Bronchial epithelial cell (primary cell): Measurements from ENCODE around the gene ITGAV. TPM values are rescaled to one million over a fixed set of nuclear protein-coding genes. Genes with fewer than 3 reads are reported as not detected.

ENCODE experiments used
- DNase-seq: peaks from one replicate; pipeline ENCODE4 v3.0.0-alpha.2; 2010; ENCODE audit warnings: low read depth
- FAIRE-seq: peaks from 2 replicates; lab custom pipeline; 2011; peaks lifted over from hg19 to GRCh38; lab: Jason Lieb, UNC
- H3K27me3 ChIP-seq: 2 replicates; pipeline ENCODE4 v1.5.1; 2011; ENCODE audit warnings: low read length; ENCODE audit not compliant: control insufficient read depth, insufficient read depth
- H3K36me3 ChIP-seq: 2 replicates; pipeline ENCODE4 v1.5.1; 2011; ENCODE audit warnings: low read length; ENCODE audit not compliant: control insufficient read depth, insufficient read depth
- H3K4me3 ChIP-seq: 2 replicates; pipeline ENCODE4 v1.5.1; 2011; ENCODE audit warnings: mild to moderate bottlenecking, low read depth, low read length, control low read depth
- CTCF ChIP-seq: IDR thresholded peaks from 2 replicates; pipeline ENCODE4 v1.5.1; 2011; ENCODE audit warnings: mild to moderate bottlenecking, moderate library complexity, low read length, control low read depth, inconsistent platforms; ENCODE audit not compliant: insufficient read depth, severe bottlenecking
- total RNA-seq: library from RNA; depleted of rRNA; stranded (reverse); fragments of >200 nt; gene quantifications from 2 replicates; pipeline ENCODE4 v1.2.1, GENCODE V29; 2014

The ITGAV gene
- 76.9 and 111 TPM in 2 replicates for total RNA-seq

GRCh38 chr2:186589612-186590349 is at the start of gene ITGAV:
Gene ITGAV, plus strand, starts transcription at chr2:186590056. Its CDS starts 283 bp downstream, at chr2:186590339.
- no peak for FAIRE-seq
- peak; percentile 85 for DNase-seq
- Histone ChIP-seq H3K36me3 (no peaks in the 10 kb centered on the region), H3K27me3 (no peaks in the 10 kb centered on the region), H3K4me3 (peak within 1 kb of the TSS; percentile 82)
- no peak for TF ChIP-seq CTCF

GRCh38 chr2:186540941-186541340 is 48.9 kb upstream of the ITGAV start:
- TF ChIP-seq CTCF = no peak
- no peak for FAIRE-seq
- no peak overlapping the region for H3K4me3 ChIP-seq
- H3K36me3 ChIP-seq = no peaks in the 10 kb centered on the region
- DNase-seq = no peak
- H3K27me3 ChIP-seq = no peaks in the 10 kb centered on the region

GRCh38 chr2:186542002-186542401 is 47.9 kb upstream of the ITGAV start:
- Histone ChIP-seq H3K36me3 (no peaks in the 10 kb centered on the region), H3K4me3 (no peak overlapping the region), H3K27me3 (no peaks in the 10 kb centered on the region)
- peak; percentile 69 for DNase-seq
- no peak for FAIRE-seq
- no peak for TF ChIP-seq CTCF

DNA sequence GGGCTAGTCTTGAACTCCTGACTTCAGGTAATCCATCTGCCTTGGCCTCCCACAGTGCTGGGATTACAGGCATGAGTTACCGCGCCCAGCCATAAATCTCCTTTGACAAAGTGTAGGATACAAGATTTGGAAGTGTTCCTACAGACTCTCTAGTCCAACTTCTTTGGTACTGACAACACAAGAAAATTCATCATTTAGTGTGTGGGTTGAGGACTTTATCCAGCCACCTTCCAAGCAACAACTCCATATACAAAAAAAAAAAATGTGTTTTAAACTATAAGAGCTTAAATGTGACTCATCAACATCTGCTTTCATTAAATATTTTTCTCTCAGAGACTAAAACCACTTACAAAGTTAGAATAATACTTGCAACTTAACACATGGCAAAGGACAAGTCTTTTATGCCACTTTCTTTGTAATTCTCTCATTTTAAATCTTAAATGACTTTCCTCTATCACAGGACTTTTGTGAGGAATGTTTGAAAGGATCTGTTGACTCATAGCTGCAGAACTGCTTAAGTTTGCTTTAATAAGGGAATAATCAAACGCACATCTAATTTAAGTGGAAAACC is 46.2 kb upstream of the ITGAV start:
- no peak overlapping the region for H3K4me3 ChIP-seq
- no peak for FAIRE-seq
- H3K36me3 ChIP-seq = no peaks in the 10 kb centered on the region
- no peak for TF ChIP-seq CTCF
- DNase-seq = peak; percentile 82
- H3K27me3 ChIP-seq = no peaks in the 10 kb centered on the region

GRCh38 chr2:186544255-186544675 is 45.6 kb upstream of the ITGAV start:
- Histone ChIP-seq H3K27me3 (no peaks in the 10 kb centered on the region), H3K4me3 (no peak overlapping the region), H3K36me3 (no peaks in the 10 kb centered on the region)
- peak; percentile 98 for DNase-seq
- FAIRE-seq = no peak
- TF ChIP-seq CTCF = no peak
